H1 (cell line): ENCODE measurements around the gene TMEM39B. TPM values are rescaled to one million over a fixed set of nuclear protein-coding genes. Genes with fewer than 3 reads are reported as not detected.

Experiments
- CTCF ChIA-PET: fragments of 300-600 bp; sonication (Branson Sonifier 250); formaldehyde crosslinking; loops from one replicate; lab custom pipeline; 2021; ENCODE audit not compliant: partially characterized antibody; lab: Charles Lee
- POLR2A ChIA-PET: fragments of 300-600 bp; sonication (Branson Sonifier 250); formaldehyde crosslinking; loops from one replicate; lab custom pipeline; 2021; ENCODE audit warnings: inconsistent platforms; ENCODE audit not compliant: partially characterized antibody; lab: Charles Lee
- DNase-seq, 2 experiments: peaks; one replicate each; pipeline versions ENCODE4 v3.0.0 to v3.0.0-alpha.2; 2010 to 2022; ENCODE audit warnings: low spot score in 2 of 2, low read depth in 1 of 2, mixed read lengths in 1 of 2
- FAIRE-seq: peaks from 2 replicates; lab custom pipeline; 2011; peaks lifted over from hg19 to GRCh38; lab: Jason Lieb, UNC
- H2AFZ ChIP-seq: 2 replicates; pipeline ENCODE4 v1.8.1; 2012; ENCODE audit warnings: low read length, inconsistent platforms
- H2AK5ac ChIP-seq: 2 replicates; pipeline ENCODE4 v1.6.1; 2013; ENCODE audit warnings: low read depth, low read length
- H2BK120ac ChIP-seq: replicated peaks from 2 replicates; pipeline ENCODE3; 2013; ENCODE audit warnings: low read depth, low read length, inconsistent platforms
- H2BK12ac ChIP-seq: 2 replicates; pipeline ENCODE4 v1.6.1; 2013; ENCODE audit warnings: low read depth, low read length
- H2BK15ac ChIP-seq: 2 replicates; pipeline ENCODE4 v1.6.1; 2013; ENCODE audit warnings: low read length
- H2BK20ac ChIP-seq: 2 replicates; pipeline ENCODE4 v1.6.1; 2013; ENCODE audit warnings: low read length
- H2BK5ac ChIP-seq: 2 replicates; pipeline ENCODE4 v1.6.1; 2013; ENCODE audit warnings: low read depth, low read length
- H3K14ac ChIP-seq: 2 replicates; pipeline ENCODE4 v1.6.1; 2013; ENCODE audit warnings: inconsistent platforms; ENCODE audit not compliant: insufficient read length
- H3K18ac ChIP-seq: 2 replicates; pipeline ENCODE4 v1.6.1; 2013; ENCODE audit warnings: low read length; ENCODE audit errors: extremely low read depth
- H3K23ac ChIP-seq: 2 replicates; pipeline ENCODE4 v1.6.1; 2013; ENCODE audit warnings: inconsistent platforms; ENCODE audit not compliant: insufficient read length
- H3K23me2 ChIP-seq: 2 replicates; pipeline ENCODE4 v1.6.1; 2013; ENCODE audit warnings: low read depth, low read length
- H3K27ac ChIP-seq: 2 replicates; pipeline ENCODE4 v1.6.1; 2011; ENCODE audit warnings: low read depth, low read length, inconsistent platforms
- H3K27me3 ChIP-seq, 4 experiments: replicated peaks in 1 of 4; 1 replicate in 1 of 4; 2 replicates in 3 of 4; pipeline versions ENCODE4 v1.6.1 to v1.8.1; 2011 to 2013; ENCODE audit warnings: low read length in 3 of 4, mild to moderate bottlenecking in 3 of 4, inconsistent platforms in 2 of 4, mixed read lengths in 2 of 4, moderate library complexity in 1 of 4; ENCODE audit not compliant: control insufficient read depth in 3 of 4, insufficient read depth in 3 of 4; ENCODE audit errors: extremely low read depth in 1 of 4
- H3K36me3 ChIP-seq, 4 experiments: 2 replicates each; pipeline versions ENCODE4 v1.6.1 to v1.8.1; 2011 to 2013; ENCODE audit warnings: mild to moderate bottlenecking in 4 of 4, low read length in 3 of 4, moderate library complexity in 2 of 4, control low read depth in 1 of 4, inconsistent platforms in 1 of 4; ENCODE audit not compliant: insufficient read depth in 4 of 4, control insufficient read depth in 2 of 4
- H3K4ac ChIP-seq: replicated peaks from 2 replicates; pipeline ENCODE3; 2013; ENCODE audit warnings: low read length, low read depth, mixed read lengths, inconsistent platforms; ENCODE audit not compliant: insufficient read length
- H3K4me1 ChIP-seq, 4 experiments: replicated peaks in 1 of 4; 1 replicate in 1 of 4; 2 replicates in 3 of 4; pipeline versions ENCODE4 v1.6.1 to v1.8.1; 2011 to 2013; ENCODE audit warnings: low read length in 3 of 4, inconsistent platforms in 2 of 4, mixed read lengths in 1 of 4; ENCODE audit not compliant: insufficient read depth in 4 of 4, control insufficient read depth in 3 of 4
- H3K4me2 ChIP-seq, 2 experiments: 2 replicates each; pipeline versions ENCODE4 v1.6.1 to v1.8.1; 2011 to 2013; ENCODE audit warnings: low read depth in 2 of 2, low read length in 2 of 2, control low read depth in 1 of 2, inconsistent platforms in 1 of 2, mild to moderate bottlenecking in 1 of 2; ENCODE audit not compliant: insufficient read depth in 1 of 2
- H3K4me3 ChIP-seq, 4 experiments: fragments of 200-600, 300-600 bp in 1 of 4; sonication (generic), shearing (Covaris generic), sonication (Bioruptor Twin) in 1 of 4; 2 replicates each; pipeline versions ENCODE4 v1.5.1 to v1.8.1; 2011 to 2016; ENCODE audit warnings: low read length in 4 of 4, low read depth in 3 of 4, control low read depth in 2 of 4, inconsistent platforms in 2 of 4, mild to moderate bottlenecking in 2 of 4, mixed read lengths in 1 of 4, moderate library complexity in 1 of 4; ENCODE audit not compliant: insufficient read depth in 2 of 4; ENCODE audit errors: extremely low read depth in 1 of 4
- H3K56ac ChIP-seq: replicated peaks from 2 replicates; pipeline ENCODE3; 2013; ENCODE audit warnings: low read depth, mild to moderate bottlenecking, mixed read lengths, low read length, inconsistent platforms; ENCODE audit not compliant: insufficient read length
- H3K79me1 ChIP-seq: 2 replicates; pipeline ENCODE4 v1.6.1; 2013; ENCODE audit warnings: low read depth, low read length, control low read depth
- H3K79me2 ChIP-seq, 2 experiments: 2 replicates each; pipeline versions ENCODE4 v1.6.1 to v1.8.1; 2012 to 2013; ENCODE audit warnings: low read length in 2 of 2, mild to moderate bottlenecking in 2 of 2, inconsistent platforms in 1 of 2; ENCODE audit not compliant: insufficient read depth in 2 of 2, control insufficient read depth in 1 of 2
- H3K9ac ChIP-seq, 4 experiments: replicated peaks in 1 of 4; 1 replicate in 1 of 4; 2 replicates in 3 of 4; pipeline versions ENCODE4 v1.6.1 to v1.8.1; 2011 to 2013; ENCODE audit warnings: low read depth in 3 of 4, low read length in 3 of 4, control low read depth in 2 of 4, mild to moderate bottlenecking in 2 of 4, moderate library complexity in 2 of 4, inconsistent platforms in 1 of 4; ENCODE audit errors: extremely low read depth in 1 of 4
- H3K9me3 ChIP-seq, 2 experiments: 2 replicates each; pipeline versions ENCODE4 v1.6.1 to v1.8.1; 2012 to 2013; ENCODE audit warnings: mild to moderate bottlenecking in 2 of 2, moderate library complexity in 2 of 2, control low read depth in 1 of 2, inconsistent platforms in 1 of 2, low read depth in 1 of 2, low read length in 1 of 2, mixed read lengths in 1 of 2; ENCODE audit not compliant: insufficient read depth in 2 of 2
- H4K20me1 ChIP-seq, 2 experiments: replicated peaks in 1 of 2; 2 replicates each; pipeline versions ENCODE3 to v1.8.1; 2011 to 2013; ENCODE audit warnings: inconsistent platforms in 2 of 2, low read length in 2 of 2, mild to moderate bottlenecking in 1 of 2; ENCODE audit not compliant: insufficient read depth in 2 of 2, control insufficient read depth in 1 of 2
- H4K5ac ChIP-seq: 2 replicates; pipeline ENCODE4 v1.6.1; 2013; ENCODE audit warnings: low read length, low read depth, mixed read lengths, inconsistent platforms; ENCODE audit not compliant: insufficient read length
- H4K8ac ChIP-seq: 2 replicates; pipeline ENCODE4 v1.8.0; 2013; ENCODE audit warnings: mild to moderate bottlenecking, moderate library complexity, low read length, inconsistent platforms; ENCODE audit not compliant: insufficient read depth; ENCODE audit errors: extremely low read depth
- H4K91ac ChIP-seq: replicated peaks from 2 replicates; pipeline ENCODE3; 2013; ENCODE audit warnings: low read length, mixed read lengths, inconsistent platforms; ENCODE audit not compliant: insufficient read length
- SRF ChIP-seq: IDR thresholded peaks from 2 replicates; pipeline ENCODE4 v1.6.1; 2011; ENCODE audit warnings: mild to moderate bottlenecking, low read depth, low read length, moderate library complexity
- WGBS, 2 experiments: shearing (Covaris generic) in 1 of 2; methylation state at CpG; one replicate each; pipeline versions ENCODE4 v1.1.6 to v1.1.7; 2013 to 2015; ENCODE audit warnings: low lambda C conversion rate in 2 of 2, mixed read lengths in 2 of 2, inconsistent platforms in 1 of 2, low coverage in 1 of 2, missing lambda C conversion rate in 1 of 2; ENCODE audit not compliant: insufficient replicate concordance in 2 of 2, insufficient coverage in 1 of 2, insufficient read length in 1 of 2; ENCODE audit errors: extremely low coverage in 1 of 2, missing lambda C conversion rate in 1 of 2; 5-methylcytosine and 5-hydroxymethylcytosine counted together
- polyA plus RNA-seq, 7 experiments: library from polyadenylated mRNA; depleted of rRNA in 3 of 7; stranded (reverse) in 5 of 7; unstranded in 2 of 7; fragments of >200 nt in 5 of 7; fragments of 200-250 nt in 2 of 7; gene quantifications; 1 replicate in 5 of 7; 2 replicates in 1 of 7; 4 replicates in 1 of 7; pipeline versions ENCODE4 v1.2.1 to v1.2.3, GENCODE V29; 2011 to 2013; ENCODE audit warnings: missing spikeins in 2 of 7, mixed read lengths in 2 of 7
- total RNA-seq: library from RNA; stranded (reverse); fragmentation: NEBNext Ultra II Directional; extraction: Animal tissue kit (Norgen Biotek cat#: 25700); gene quantifications from 2 replicates; pipeline ENCODE4 v1.2.1, GENCODE V29; 2021

TMEM39B gene
- total and polyA plus RNA-seq, 2 of the 8 experiments (the other 6 are each of a cell fraction or from before 2014, with no cell fraction given) = 25.3 to 32.7 TPM

DNA sequence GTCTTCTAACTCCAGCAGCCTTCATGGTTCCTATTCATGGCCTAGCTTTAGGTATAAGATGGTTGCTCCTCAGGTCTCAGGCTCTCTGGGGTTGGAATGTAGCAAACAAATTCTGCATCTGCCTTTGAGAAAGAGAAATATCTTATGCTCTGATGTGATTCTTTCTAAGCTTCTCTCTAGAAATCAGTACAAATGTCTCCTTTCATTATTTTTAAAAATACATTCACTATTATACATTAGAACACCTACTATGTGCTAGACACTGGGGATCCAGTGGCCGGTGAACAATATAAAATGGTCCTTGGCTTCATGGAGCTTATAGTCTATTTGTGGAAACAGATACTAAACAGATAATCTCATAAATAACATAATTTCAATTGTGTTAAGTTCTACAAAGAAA lies 16.1 kb upstream of the TMEM39B start:
- no peak overlapping the region for H2AK5ac ChIP-seq
- POLR2A ChIA-PET = interaction anchor here (1.3 to 3.8 kb wide), 3 partner anchors 9 to 16 kb away, joined by 3 to 15 read pairs (median 10); partner anchors contain the start of gene TMEM39B
- TF ChIP-seq SRF = no peak

More for the DNA sequence above, 16.1 kb upstream of the TMEM39B start:
- no peak overlapping the region for H3K56ac ChIP-seq
- no peak overlapping the region for H2BK15ac ChIP-seq
- no peak overlapping the region for H4K5ac ChIP-seq
- H3K79me1 ChIP-seq = no peaks in the 10 kb centered on the region
- H3K9ac ChIP-seq = no peak overlapping the region
- H3K4me1 ChIP-seq = peaks cover 0 to 14% (median 2%) of the 10 kb centered on the region in 4 experiments; a peak in 4 of 7 replicates
- no peak overlapping the region for H2BK12ac ChIP-seq
- H2BK20ac ChIP-seq = no peak overlapping the region
- no peaks in the 10 kb centered on the region for H3K9me3 ChIP-seq
- no peak overlapping the region for H2AFZ ChIP-seq
- H2BK120ac ChIP-seq = no peak overlapping the region
- DNase-seq (no peak), FAIRE-seq (no peak)
- H3K23me2 ChIP-seq = no peaks in the 10 kb centered on the region
- H2BK5ac ChIP-seq = no peak overlapping the region
- no peak overlapping the region for H3K4ac ChIP-seq
- H3K36me3 ChIP-seq = peaks cover 21 to 85% (median 52%) of the 10 kb centered on the region in 4 experiments
- H3K27me3 ChIP-seq = no peaks in the 10 kb centered on the region
- no peak overlapping the region for H3K4me2 ChIP-seq
- no peak overlapping the region for H4K91ac ChIP-seq
- no peak overlapping the region for H3K4me3 ChIP-seq
- CTCF ChIA-PET = interaction anchor here (0.6 to 1.6 kb wide), 7 partner anchors 14 to 46 kb away, joined by 3 to 5 read pairs (median 4); partner anchors contain the start of gene TMEM39B
- H4K20me1 ChIP-seq = peaks cover 7 to 15% of the 10 kb centered on the region in 2 experiments
- WGBS, 2 experiments = 92% methylated on average over 1 of the region's 1 CpG; no CpG with 5 or more reads in 1 of the 2 experiments
- H3K18ac ChIP-seq = no peak overlapping the region
- H3K14ac ChIP-seq = no peak overlapping the region
- H4K8ac ChIP-seq = no peak overlapping the region
- no peak overlapping the region for H3K27ac ChIP-seq
- H3K23ac ChIP-seq = no peak overlapping the region
- no peaks in the 10 kb centered on the region for H3K79me2 ChIP-seq
